ENCODE data around the gene P2RX6. TPM values are rescaled to one million over a fixed set of nuclear protein-coding genes. Genes with fewer than 3 reads are reported as not detected.

P2RX6 gene
- total RNA-seq, 1 donor from 2014 or later: not detected

- no peak for DNase-seq (ENCODE audit: low read depth in 2 of 2)
Observed at GRCh38 chr22:20979940-20980453, 35.0 kb upstream of the P2RX6 start.

- no peak for DNase-seq (ENCODE audit: low read depth in 2 of 2)
Observed at GRCh38 chr22:20980523-20980922, 34.4 kb upstream of the P2RX6 start.

DNA sequence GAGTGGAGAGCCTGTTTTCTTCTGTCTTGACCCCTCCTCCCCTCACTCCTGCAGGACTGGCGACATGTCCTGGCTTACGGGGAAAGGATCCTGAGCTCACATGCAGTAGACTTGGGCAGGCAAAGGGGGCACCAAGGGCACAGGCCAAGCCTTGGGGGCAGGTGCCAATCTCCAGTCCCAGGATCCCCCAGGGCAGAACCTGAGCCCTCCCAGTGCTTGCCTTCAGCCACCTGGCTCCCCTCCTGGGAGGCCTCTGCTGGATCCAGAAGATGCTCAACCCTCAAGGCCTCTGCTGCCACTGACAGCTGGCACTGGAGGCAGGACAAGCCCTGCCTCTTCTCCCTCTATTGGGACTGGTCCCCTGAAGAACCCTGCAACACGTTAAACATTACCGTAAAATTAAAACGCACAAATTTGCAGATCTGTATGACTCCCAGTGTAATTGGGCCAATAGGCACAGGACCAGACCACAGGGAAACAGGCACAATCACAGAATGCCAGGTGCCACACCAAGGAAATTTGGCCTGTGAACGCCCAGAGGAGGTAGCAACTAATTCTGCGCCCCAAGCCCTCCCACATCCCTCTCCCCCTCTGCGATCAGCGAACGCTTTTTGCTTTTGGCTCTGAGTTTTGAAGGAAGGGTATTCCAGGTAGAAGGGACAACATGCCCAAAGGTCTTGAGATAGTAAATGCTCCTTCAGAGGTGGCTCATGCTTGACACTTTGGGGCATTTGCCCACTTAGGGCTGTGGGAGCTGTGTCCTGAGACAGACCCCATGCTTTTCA is 33.8 kb upstream of the P2RX6 start:
- DNase-seq (ENCODE audit: low read depth in 2 of 2): no peak

- DNase-seq (ENCODE audit: low read depth in 2 of 2): peak; percentile 87 to 89
Observed at GRCh38 chr22:20981787-20982562, 33.0 kb upstream of the P2RX6 start, which contains the start of gene LZTR1. TSS of gene LZTR1 (plus strand) at chr22:20982297. CDS start at chr22:20982372, 75 bp downstream.

DNA sequence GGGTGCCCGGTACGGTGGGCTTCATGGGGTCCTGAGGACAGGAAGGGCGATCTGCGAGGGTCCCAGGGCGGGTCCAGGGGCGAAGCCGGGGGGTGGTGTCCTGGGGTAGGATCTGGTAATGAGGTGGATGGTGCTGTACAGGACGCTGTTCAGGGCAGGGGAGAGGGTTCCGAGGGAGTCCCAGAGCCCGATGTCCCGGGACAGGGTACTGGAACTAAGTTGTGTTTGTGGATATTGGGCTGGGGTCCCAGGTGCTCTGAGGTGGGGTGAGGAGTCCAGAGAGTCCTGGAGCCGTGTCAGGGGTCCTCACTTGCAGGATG is 32.4 kb upstream of the P2RX6 start:
- no peak for DNase-seq (ENCODE audit: low read depth in 2 of 2)

GRCh38 chr22:20983081-20983771 is 31.7 kb upstream of the P2RX6 start:
- no peak for DNase-seq (ENCODE audit: low read depth in 2 of 2)

DNA sequence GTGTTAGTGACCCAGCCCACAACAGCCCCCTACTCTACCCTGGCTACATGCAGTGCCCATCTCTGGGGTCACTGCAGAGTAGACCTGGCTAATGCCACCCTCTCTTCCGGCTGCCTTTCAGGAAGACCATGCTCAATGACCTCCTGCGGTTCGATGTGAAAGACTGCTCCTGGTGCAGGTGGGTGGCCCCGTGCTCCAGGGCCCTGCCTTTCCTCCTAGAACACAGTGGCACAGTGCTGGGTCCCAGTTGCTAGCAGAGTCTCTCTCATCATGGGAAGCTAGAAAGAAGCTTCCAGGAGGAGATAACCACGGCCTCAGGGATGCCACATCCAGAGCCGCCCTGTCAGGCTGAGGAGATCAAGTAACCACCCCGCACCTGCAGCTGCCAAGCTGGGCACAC is 29.2 kb upstream of the P2RX6 start:
- DNase-seq (ENCODE audit: low read depth in 2 of 2): no peak

- no peak for DNase-seq (ENCODE audit: low read depth in 2 of 2)
Observed at GRCh38 chr22:20986365-20986764, 28.6 kb upstream of the P2RX6 start.

DNA sequence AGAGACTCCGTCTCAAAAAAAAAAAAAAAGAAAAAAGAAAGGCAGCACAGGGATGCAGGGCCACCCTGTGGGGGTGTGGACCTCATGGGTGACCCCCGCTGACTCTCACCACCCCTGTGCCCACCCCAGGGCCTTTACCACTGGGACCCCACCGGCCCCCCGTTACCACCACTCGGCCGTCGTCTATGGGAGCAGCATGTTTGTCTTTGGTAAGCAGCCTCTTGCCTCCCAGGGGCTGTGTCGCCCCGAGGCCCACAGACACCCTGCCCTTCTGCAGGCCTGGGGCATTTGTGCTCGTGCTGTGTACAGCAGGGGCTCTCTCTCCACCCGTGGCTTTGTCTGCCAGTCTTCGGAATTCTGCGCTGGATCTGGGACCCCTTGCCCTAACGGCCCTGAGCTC is 27.6 kb upstream of the P2RX6 start:
- DNase-seq (ENCODE audit: low read depth in 2 of 2): no peak

DNA sequence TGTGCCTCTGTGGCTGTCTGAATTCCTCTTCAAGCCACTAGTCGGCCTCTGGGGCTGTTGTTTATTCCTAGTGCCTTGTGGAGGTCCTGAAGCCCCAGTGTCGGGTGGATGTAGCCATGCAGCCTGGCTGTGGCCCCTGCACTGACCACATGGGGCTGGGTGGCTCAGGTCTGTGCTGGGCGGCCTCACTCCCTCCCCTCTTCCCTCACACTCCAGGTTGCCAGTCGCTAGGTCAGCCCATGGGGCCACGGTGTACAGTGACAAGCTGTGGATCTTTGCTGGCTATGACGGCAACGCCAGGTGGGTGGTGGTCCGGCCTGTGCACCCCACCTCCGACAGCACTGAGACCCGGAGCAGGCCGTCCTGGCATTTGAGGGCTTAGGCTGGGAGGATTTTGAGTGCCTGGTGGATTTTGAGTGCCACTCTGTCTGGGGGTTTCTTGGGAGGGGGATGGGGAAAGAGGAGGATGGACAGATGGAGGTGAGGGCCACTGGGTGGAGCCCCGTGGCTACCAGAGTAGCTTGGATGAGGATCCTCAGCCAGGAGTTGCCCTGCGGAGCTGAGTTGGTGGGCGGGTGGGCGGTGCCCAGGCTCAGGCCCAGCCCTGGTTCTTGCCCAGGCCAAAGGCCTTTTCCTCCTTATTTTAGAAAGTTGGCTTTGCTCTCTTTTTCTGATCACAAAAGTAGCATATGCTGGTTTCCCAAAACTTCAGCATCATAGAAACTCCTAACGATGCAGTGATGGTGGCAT is 26.2 kb upstream of the P2RX6 start:
- DNase-seq (ENCODE audit: low read depth in 2 of 2): no peak

GRCh38 chr22:20989323-20990138 is 25.4 kb upstream of the P2RX6 start:
- no peak for DNase-seq (ENCODE audit: low read depth in 2 of 2)

GRCh38 chr22:20990184-20991180 is 24.5 kb upstream of the P2RX6 start:
- DNase-seq (ENCODE audit: low read depth in 2 of 2): no peak

- no peak for DNase-seq (ENCODE audit: low read depth in 2 of 2)
Observed at GRCh38 chr22:20991252-20992055, 23.5 kb upstream of the P2RX6 start.

- no peak for DNase-seq (ENCODE audit: low read depth in 2 of 2)
Observed at GRCh38 chr22:20992056-20992442, 22.9 kb upstream of the P2RX6 start.

DNA sequence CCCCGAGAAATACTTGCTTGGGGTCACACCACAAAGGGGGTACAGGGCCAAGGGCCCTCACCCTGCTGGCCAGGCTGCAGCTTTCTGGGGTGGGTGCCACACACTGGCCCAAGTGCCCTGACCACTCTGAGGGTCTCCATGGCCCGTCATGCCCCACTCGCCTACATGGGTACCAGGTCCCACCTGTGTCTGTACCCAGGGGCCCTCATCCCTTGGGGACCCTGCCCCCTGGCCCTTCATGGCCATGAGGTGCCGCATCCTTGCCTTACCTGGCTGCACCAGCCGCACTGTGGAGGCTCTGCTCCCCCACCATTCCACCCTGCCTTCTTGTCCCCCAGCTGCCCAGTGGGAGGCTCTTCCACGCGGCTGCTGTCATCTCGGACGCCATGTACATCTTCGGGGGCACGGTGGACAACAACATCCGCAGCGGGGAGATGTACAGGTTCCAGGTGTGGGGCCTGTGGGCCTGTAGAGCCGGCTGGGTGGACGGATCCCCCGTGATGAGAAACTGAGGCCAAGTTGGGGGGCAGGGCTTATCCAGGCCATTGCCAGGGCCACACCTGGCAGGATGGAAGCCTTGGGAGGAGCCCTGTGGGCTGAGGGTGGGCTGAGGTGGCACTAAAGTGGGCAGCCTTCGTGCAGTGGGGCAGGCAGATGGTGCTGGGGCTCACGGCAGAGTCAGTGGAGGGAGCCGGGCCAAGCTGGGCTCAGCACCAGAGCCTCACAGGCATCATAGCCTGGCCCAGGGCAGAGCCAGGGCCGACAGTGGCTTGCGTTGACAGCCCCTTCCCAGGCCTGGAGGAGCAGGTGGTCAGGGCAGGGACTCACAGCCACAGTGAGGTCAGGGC is 22.3 kb upstream of the P2RX6 start:
- DNase-seq (ENCODE audit: low read depth in 2 of 2): no peak

DNA sequence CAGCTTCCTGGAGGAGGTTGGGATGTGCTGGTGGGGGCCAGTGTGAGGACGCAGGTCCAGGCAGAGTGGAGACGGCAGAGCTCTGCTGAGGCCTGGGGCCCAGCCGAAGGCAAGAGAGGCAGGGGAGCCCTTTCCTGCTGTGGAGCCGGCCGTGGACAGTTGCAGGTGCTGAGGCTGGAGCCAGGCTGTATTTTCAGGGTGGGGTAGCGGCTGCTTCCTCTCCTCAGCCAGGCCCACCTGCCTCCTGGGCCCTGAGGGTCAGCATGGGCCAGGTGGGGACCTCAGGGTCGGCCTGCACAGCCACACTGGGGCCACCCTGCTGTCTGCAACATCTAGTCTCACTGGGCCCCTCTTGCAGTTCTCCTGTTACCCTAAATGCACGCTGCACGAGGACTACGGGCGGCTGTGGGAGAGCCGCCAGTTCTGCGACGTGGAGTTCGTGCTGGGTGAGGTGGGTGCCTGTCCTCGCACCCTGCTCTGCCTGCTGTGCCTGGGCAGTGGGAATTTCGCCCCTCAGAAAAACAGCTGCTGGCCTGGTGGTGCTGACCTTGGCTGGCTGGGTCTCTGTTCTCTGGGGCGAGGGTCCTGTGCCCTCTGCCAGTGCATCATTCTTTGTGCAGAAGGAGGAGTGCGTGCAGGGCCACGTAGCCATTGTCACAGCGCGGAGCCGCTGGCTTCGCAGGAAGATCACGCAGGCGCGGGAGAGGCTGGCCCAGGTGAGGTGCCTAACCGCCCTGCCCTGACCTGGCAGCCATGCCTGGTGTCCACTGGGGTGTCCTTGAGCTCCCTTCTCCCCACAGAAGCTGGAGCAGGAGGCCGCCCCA is 21.4 kb upstream of the P2RX6 start:
- DNase-seq (ENCODE audit: low read depth in 2 of 2): no peak
